Neural cell (in vitro differentiated cells): Measurements from ENCODE around the gene UACA.

Source experiments
- CTCF ChIP-seq: fragments of 450-650 bp; IDR thresholded peaks from 2 replicates; pipeline ENCODE4 v1.5.1; 2014; ENCODE audit warnings: antibody characterized with exemption, mild to moderate bottlenecking, moderate library complexity; ENCODE audit not compliant: poor library complexity, severe bottlenecking
- EP300 ChIP-seq: fragments of 450-650 bp; conservative IDR thresholded peaks from 2 replicates; pipeline ENCODE4 v1.6.1; 2014; ENCODE audit warnings: antibody characterized with exemption, mild to moderate bottlenecking, moderate library complexity; ENCODE audit not compliant: poor library complexity, severe bottlenecking
- EZH2 ChIP-seq: fragments of 200-600, 300-800 bp; shearing (Covaris generic), sonication (generic); IDR thresholded peaks from 2 replicates; pipeline ENCODE4 v1.6.1; 2014; ENCODE audit warnings: antibody characterized with exemption, low read length, borderline replicate concordance, mild to moderate bottlenecking; ENCODE audit not compliant: insufficient read depth, poor library complexity, severe bottlenecking
- POLR2AphosphoS5 ChIP-seq: IDR thresholded peaks from 2 replicates; pipeline ENCODE4 v1.6.1; 2012
- RAD21 ChIP-seq: fragments of 450-650 bp; conservative IDR thresholded peaks from 2 replicates; pipeline ENCODE4 v1.6.1; 2014; ENCODE audit warnings: antibody characterized with exemption, mild to moderate bottlenecking, moderate library complexity
- SMC3 ChIP-seq: fragments of 450-650 bp; conservative IDR thresholded peaks from 2 replicates; pipeline ENCODE4 v1.6.1; 2014; ENCODE audit warnings: antibody characterized with exemption, mild to moderate bottlenecking, moderate library complexity; ENCODE audit not compliant: poor library complexity
- TAF1 ChIP-seq: IDR thresholded peaks from 2 replicates; pipeline ENCODE4 v1.6.1; 2012; ENCODE audit warnings: low read depth
- TF ChIP-seq, protein P1 (sequence below): IDR thresholded peaks from 2 replicates; pipeline ENCODE4 v1.6.1; 2012; ENCODE audit warnings: borderline replicate concordance

- no peak for TF ChIP-seq EP300
- no peak for TF ChIP-seq POLR2AphosphoS5
- no peak for TF ChIP-seq CTCF
- no peak for TF ChIP-seq RAD21
- TF ChIP-seq TAF1: no peak
- no peak for TF ChIP-seq EZH2
- TF ChIP-seq, protein P1, sequence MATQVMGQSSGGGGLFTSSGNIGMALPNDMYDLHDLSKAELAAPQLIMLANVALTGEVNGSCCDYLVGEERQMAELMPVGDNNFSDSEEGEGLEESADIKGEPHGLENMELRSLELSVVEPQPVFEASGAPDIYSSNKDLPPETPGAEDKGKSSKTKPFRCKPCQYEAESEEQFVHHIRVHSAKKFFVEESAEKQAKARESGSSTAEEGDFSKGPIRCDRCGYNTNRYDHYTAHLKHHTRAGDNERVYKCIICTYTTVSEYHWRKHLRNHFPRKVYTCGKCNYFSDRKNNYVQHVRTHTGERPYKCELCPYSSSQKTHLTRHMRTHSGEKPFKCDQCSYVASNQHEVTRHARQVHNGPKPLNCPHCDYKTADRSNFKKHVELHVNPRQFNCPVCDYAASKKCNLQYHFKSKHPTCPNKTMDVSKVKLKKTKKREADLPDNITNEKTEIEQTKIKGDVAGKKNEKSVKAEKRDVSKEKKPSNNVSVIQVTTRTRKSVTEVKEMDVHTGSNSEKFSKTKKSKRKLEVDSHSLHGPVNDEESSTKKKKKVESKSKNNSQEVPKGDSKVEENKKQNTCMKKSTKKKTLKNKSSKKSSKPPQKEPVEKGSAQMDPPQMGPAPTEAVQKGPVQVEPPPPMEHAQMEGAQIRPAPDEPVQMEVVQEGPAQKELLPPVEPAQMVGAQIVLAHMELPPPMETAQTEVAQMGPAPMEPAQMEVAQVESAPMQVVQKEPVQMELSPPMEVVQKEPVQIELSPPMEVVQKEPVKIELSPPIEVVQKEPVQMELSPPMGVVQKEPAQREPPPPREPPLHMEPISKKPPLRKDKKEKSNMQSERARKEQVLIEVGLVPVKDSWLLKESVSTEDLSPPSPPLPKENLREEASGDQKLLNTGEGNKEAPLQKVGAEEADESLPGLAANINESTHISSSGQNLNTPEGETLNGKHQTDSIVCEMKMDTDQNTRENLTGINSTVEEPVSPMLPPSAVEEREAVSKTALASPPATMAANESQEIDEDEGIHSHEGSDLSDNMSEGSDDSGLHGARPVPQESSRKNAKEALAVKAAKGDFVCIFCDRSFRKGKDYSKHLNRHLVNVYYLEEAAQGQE: no peak
- TF ChIP-seq SMC3: no peak
Observed at GRCh38 chr15:70748281-70748747, 15.0 kb downstream of the UACA start.
